Cardiac muscle cell (in vitro differentiated cells and primary cell): ENCODE measurements around the gene BDP1. TPM values are rescaled to one million over a fixed set of nuclear protein-coding genes. Genes with fewer than 3 reads are reported as not detected.
A peak's percentile ranks its signal among the peaks of the same experiment; 100 is the strongest.
"Not testable (repeated sequence)": the region's sequence is repeated elsewhere in the genome, so short reads cannot be mapped to it uniquely, and the experiment has no call there.

ENCODE experiments used
- DNase-seq, 2 donors: peaks; one replicate each; pipeline versions ENCODE4 v3.0.0 to v3.0.0-alpha.2; 2010 to 2017; ENCODE audit warnings: low read depth in 1 of 2, low spot score in 1 of 2
- H3K27ac ChIP-seq: fragments of 200-600 bp; sonication (generic); 2 replicates; pipeline ENCODE4 v1.5.1; 2016
- H3K27me3 ChIP-seq: fragments of 200-600 bp; sonication (generic); 2 replicates; pipeline ENCODE4 v1.6.0; 2016; ENCODE audit warnings: control low read depth
- H3K36me3 ChIP-seq: fragments of 200-600 bp; sonication (generic); 2 replicates; pipeline ENCODE4 v1.5.1; 2016; ENCODE audit warnings: control low read depth
- H3K4me1 ChIP-seq: fragments of 200-600 bp; sonication (generic); 2 replicates; pipeline ENCODE4 v1.8.1; 2017; ENCODE audit warnings: low read depth, mild to moderate bottlenecking, mixed run types
- H3K4me3 ChIP-seq: fragments of 200-600 bp; sonication (generic); 2 replicates; pipeline ENCODE4 v1.5.1; 2016; ENCODE audit warnings: mild to moderate bottlenecking
- H3K9me3 ChIP-seq: fragments of 200-600 bp; sonication (generic); 2 replicates; pipeline ENCODE4 v1.5.1; 2017; ENCODE audit warnings: low read depth, mild to moderate bottlenecking, control low read depth
- CTCF ChIP-seq: IDR thresholded peaks from 2 replicates; pipeline ENCODE4 v1.5.1; 2012; ENCODE audit warnings: low read depth, mild to moderate bottlenecking, low read length
- polyA plus RNA-seq: library from polyadenylated mRNA; unstranded; fragments of >200 nt; fragmentation: Nextera tagmentation; extraction: Ambion mirVana; gene quantifications from 2 replicates; pipeline ENCODE4 v1.2.1, GENCODE V29; 2016
- total RNA-seq: library from RNA; depleted of rRNA; stranded (reverse); fragments of >200 nt; gene quantifications from 2 replicates; pipeline ENCODE4 v1.2.3, GENCODE V29; 2016

Gene BDP1
- total and polyA plus RNA-seq, 2 experiments from 2014 or later: 18.4 to 24.5 TPM

GRCh38 chr5:71445015-71445414, 10.4 kb upstream of the BDP1 start:
- not testable (repeated sequence) for H3K36me3 ChIP-seq, H3K27me3 ChIP-seq, H3K9me3 ChIP-seq, H3K4me1 ChIP-seq, DNase-seq, H3K27ac ChIP-seq
- peak overlapping the region; percentile 31 for H3K4me3 ChIP-seq

- Histone ChIP-seq H3K27ac (peak overlapping the region; percentile 7), H3K4me3 (peak overlapping the region; percentile 31)
- H3K27me3 ChIP-seq, DNase-seq, H3K9me3 ChIP-seq, H3K36me3 ChIP-seq, H3K4me1 ChIP-seq: not testable (repeated sequence)
Observed at GRCh38 chr5:71445523-71446152, 9.8 kb upstream of the BDP1 start.

DNA sequence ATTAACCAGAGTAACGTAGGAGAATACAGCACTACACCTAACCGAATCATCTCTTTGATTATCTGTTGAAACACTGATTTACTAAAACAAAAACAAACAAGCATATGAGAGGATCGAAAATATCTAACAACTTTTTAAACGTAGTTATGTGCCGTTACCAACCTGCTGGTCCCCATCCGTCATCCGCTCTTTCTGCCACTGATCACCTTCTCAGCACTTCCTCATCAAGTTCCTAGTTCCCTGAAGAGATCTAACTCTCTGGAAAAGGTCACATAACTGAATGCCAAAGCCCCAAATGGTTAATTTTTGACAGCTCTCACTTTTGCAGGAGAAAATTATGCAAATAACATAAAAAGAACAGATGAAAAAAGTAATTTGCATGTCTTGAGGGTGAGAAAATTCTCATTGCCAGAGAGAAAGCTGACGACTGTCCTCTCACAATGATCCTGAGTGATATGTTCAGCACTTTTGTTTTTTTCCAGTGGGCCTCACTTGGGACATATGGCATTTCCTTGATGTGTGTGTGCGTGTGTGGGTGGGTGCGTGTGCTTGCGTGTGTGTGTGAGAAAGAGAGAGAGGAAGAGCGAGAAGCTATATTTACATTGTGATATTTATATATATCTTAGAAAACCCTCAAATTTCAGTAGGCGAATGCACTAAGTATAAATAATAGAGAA, 8.8 kb upstream of the BDP1 start:
- not testable (repeated sequence) for H3K27ac ChIP-seq, H3K9me3 ChIP-seq, H3K27me3 ChIP-seq, DNase-seq, H3K4me1 ChIP-seq, H3K36me3 ChIP-seq
- peak overlapping the region; percentile 31 for H3K4me3 ChIP-seq

GRCh38 chr5:71447218-71447808, 8.1 kb upstream of the BDP1 start:
- not testable (repeated sequence) for H3K27me3 ChIP-seq, H3K9me3 ChIP-seq, H3K27ac ChIP-seq, H3K4me1 ChIP-seq, H3K4me3 ChIP-seq, H3K36me3 ChIP-seq
- DNase-seq: peak; percentile 61 to 70
- TF ChIP-seq CTCF: peak; percentile 37

- TF ChIP-seq CTCF: no peak
- H3K9me3 ChIP-seq: no peaks in the 10 kb centered on the region
- H3K36me3 ChIP-seq: no peaks in the 10 kb centered on the region
- H3K27me3 ChIP-seq: no peaks in the 10 kb centered on the region
- H3K4me1 ChIP-seq: peaks cover 12% of the 10 kb centered on the region
- no peak for DNase-seq
- no peak overlapping the region for H3K27ac ChIP-seq
- H3K4me3 ChIP-seq: no peak overlapping the region
Observed at GRCh38 chr5:71452876-71453275, 2.6 kb upstream of the BDP1 start.

- Histone ChIP-seq H3K4me3 (peak overlapping the region; percentile 54), H3K27me3 (no peaks in the 10 kb centered on the region), H3K4me1 (peaks cover 16% of the 10 kb centered on the region), H3K9me3 (no peaks in the 10 kb centered on the region), H3K27ac (peak overlapping the region; percentile 87), H3K36me3 (peaks cover 15% of the 10 kb centered on the region)
- DNase-seq: no peak
- no peak for TF ChIP-seq CTCF
Observed at GRCh38 chr5:71454913-71455312, 538 bp upstream of the BDP1 start.

GRCh38 chr5:71456362-71456743, 902 bp downstream of the BDP1 start:
- Histone ChIP-seq H3K36me3 (peaks cover 23% of the 10 kb centered on the region), H3K4me3 (peak overlapping the region; percentile 54), H3K4me1 (peaks cover 16% of the 10 kb centered on the region), H3K27ac (no peak overlapping the region), H3K9me3 (no peaks in the 10 kb centered on the region), H3K27me3 (no peaks in the 10 kb centered on the region)
- no peak for DNase-seq
- TF ChIP-seq CTCF: no peak
